ENCODE measurements around the gene BABAM1.

DNA sequence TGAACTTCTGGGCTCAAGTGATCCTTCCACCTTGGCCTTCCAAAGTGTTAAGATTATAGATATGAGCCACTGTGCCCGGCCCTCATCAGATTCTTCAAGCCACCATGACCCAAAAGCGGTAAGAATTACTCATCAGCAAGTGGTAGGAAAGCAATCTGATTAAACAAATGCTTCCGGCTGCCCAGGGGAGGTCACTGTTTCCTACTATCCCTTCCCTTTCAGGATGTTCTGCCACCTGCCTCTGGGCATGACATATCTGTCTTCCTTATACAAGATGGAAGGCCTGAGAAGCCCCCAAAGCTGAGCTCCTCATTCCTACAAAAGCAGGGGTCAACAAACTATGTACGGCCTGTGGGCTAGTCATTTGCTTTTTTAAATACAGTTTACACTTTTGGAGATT lies 29.0 kb downstream of the BABAM1 start:
- TF ChIP-seq, protein P1, sequence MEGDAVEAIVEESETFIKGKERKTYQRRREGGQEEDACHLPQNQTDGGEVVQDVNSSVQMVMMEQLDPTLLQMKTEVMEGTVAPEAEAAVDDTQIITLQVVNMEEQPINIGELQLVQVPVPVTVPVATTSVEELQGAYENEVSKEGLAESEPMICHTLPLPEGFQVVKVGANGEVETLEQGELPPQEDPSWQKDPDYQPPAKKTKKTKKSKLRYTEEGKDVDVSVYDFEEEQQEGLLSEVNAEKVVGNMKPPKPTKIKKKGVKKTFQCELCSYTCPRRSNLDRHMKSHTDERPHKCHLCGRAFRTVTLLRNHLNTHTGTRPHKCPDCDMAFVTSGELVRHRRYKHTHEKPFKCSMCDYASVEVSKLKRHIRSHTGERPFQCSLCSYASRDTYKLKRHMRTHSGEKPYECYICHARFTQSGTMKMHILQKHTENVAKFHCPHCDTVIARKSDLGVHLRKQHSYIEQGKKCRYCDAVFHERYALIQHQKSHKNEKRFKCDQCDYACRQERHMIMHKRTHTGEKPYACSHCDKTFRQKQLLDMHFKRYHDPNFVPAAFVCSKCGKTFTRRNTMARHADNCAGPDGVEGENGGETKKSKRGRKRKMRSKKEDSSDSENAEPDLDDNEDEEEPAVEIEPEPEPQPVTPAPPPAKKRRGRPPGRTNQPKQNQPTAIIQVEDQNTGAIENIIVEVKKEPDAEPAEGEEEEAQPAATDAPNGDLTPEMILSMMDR (IDR thresholded peaks at IDR 0.05) = peak; percentile 29; the same call in 1 of the 2 replicates
- TF ChIP-seq, protein P2, sequence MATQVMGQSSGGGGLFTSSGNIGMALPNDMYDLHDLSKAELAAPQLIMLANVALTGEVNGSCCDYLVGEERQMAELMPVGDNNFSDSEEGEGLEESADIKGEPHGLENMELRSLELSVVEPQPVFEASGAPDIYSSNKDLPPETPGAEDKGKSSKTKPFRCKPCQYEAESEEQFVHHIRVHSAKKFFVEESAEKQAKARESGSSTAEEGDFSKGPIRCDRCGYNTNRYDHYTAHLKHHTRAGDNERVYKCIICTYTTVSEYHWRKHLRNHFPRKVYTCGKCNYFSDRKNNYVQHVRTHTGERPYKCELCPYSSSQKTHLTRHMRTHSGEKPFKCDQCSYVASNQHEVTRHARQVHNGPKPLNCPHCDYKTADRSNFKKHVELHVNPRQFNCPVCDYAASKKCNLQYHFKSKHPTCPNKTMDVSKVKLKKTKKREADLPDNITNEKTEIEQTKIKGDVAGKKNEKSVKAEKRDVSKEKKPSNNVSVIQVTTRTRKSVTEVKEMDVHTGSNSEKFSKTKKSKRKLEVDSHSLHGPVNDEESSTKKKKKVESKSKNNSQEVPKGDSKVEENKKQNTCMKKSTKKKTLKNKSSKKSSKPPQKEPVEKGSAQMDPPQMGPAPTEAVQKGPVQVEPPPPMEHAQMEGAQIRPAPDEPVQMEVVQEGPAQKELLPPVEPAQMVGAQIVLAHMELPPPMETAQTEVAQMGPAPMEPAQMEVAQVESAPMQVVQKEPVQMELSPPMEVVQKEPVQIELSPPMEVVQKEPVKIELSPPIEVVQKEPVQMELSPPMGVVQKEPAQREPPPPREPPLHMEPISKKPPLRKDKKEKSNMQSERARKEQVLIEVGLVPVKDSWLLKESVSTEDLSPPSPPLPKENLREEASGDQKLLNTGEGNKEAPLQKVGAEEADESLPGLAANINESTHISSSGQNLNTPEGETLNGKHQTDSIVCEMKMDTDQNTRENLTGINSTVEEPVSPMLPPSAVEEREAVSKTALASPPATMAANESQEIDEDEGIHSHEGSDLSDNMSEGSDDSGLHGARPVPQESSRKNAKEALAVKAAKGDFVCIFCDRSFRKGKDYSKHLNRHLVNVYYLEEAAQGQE (IDR thresholded peaks at IDR 0.05; ENCODE audit: insufficient read depth in 1 of 2, low read depth in 2 of 2, low read length in 1 of 2) = no peak
- TF ChIP-seq POLR2AphosphoS5 (IDR thresholded peaks at IDR 0.05; ENCODE audit: low read depth, low read length) (no peak), SIN3A (IDR thresholded peaks at IDR 0.05; ENCODE audit: borderline replicate concordance, insufficient read depth, low read depth, low read length) (no peak)
